ENCODE measurements around the gene DYSF.

The DYSF gene

GRCh38 chr2:71613953-71614925 lies 160.9 kb downstream of the DYSF start:
- TF ChIP-seq YY1 (IDR thresholded peaks at IDR 0.05; ENCODE audit: low read depth) (no peak), USF1 (IDR thresholded peaks at IDR 0.05) (no peak), NFIC (IDR thresholded peaks at IDR 0.05) (no peak), TCF12 (IDR thresholded peaks at IDR 0.05; ENCODE audit: low read depth) (no peak), EGR1 (IDR thresholded peaks at IDR 0.05) (no peak), RAD21 (IDR thresholded peaks at IDR 0.05; ENCODE audit: low read depth) (no peak), EP300 (IDR thresholded peaks at IDR 0.05; ENCODE audit: borderline replicate concordance) (no peak), MAX (IDR thresholded peaks at IDR 0.05) (no peak), TAF1 (IDR thresholded peaks at IDR 0.05; ENCODE audit: low read depth) (no peak), ZBTB7A (IDR thresholded peaks at IDR 0.05; ENCODE audit: low read depth) (no peak)
- TF ChIP-seq, protein P1, sequence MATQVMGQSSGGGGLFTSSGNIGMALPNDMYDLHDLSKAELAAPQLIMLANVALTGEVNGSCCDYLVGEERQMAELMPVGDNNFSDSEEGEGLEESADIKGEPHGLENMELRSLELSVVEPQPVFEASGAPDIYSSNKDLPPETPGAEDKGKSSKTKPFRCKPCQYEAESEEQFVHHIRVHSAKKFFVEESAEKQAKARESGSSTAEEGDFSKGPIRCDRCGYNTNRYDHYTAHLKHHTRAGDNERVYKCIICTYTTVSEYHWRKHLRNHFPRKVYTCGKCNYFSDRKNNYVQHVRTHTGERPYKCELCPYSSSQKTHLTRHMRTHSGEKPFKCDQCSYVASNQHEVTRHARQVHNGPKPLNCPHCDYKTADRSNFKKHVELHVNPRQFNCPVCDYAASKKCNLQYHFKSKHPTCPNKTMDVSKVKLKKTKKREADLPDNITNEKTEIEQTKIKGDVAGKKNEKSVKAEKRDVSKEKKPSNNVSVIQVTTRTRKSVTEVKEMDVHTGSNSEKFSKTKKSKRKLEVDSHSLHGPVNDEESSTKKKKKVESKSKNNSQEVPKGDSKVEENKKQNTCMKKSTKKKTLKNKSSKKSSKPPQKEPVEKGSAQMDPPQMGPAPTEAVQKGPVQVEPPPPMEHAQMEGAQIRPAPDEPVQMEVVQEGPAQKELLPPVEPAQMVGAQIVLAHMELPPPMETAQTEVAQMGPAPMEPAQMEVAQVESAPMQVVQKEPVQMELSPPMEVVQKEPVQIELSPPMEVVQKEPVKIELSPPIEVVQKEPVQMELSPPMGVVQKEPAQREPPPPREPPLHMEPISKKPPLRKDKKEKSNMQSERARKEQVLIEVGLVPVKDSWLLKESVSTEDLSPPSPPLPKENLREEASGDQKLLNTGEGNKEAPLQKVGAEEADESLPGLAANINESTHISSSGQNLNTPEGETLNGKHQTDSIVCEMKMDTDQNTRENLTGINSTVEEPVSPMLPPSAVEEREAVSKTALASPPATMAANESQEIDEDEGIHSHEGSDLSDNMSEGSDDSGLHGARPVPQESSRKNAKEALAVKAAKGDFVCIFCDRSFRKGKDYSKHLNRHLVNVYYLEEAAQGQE (IDR thresholded peaks at IDR 0.05; ENCODE audit: low read depth) = no peak

GRCh38 chr2:71614976-71615766 lies 161.8 kb downstream of the DYSF start:
- TF ChIP-seq TEAD4 (IDR thresholded peaks at IDR 0.05) = no peak
- no peak for TF ChIP-seq FOXM1 (IDR thresholded peaks at IDR 0.05; ENCODE audit: borderline replicate concordance, low read depth)
- TF ChIP-seq MAX (IDR thresholded peaks at IDR 0.05) = no peak
- TF ChIP-seq CEBPB (IDR thresholded peaks at IDR 0.05) = no peak
- no peak for TF ChIP-seq ZBTB7A (IDR thresholded peaks at IDR 0.05; ENCODE audit: low read depth)
- no peak for TF ChIP-seq CREB1 (IDR thresholded peaks at IDR 0.05; ENCODE audit: low read depth)
- no peak for TF ChIP-seq TAF1 (IDR thresholded peaks at IDR 0.05; ENCODE audit: low read depth)
- TF ChIP-seq RAD21 (IDR thresholded peaks at IDR 0.05; ENCODE audit: low read depth) = no peak
- no peak for TF ChIP-seq EP300 (IDR thresholded peaks at IDR 0.05; ENCODE audit: borderline replicate concordance)
- no peak for TF ChIP-seq YY1 (IDR thresholded peaks at IDR 0.05; ENCODE audit: low read depth)
- TF ChIP-seq EGR1 (IDR thresholded peaks at IDR 0.05) = no peak
- no peak for TF ChIP-seq TCF12 (IDR thresholded peaks at IDR 0.05; ENCODE audit: low read depth)
- TF ChIP-seq, protein P1 (IDR thresholded peaks at IDR 0.05; ENCODE audit: low read depth) = no peak
- TF ChIP-seq NFIC (IDR thresholded peaks at IDR 0.05) = no peak
- no peak for TF ChIP-seq USF1 (IDR thresholded peaks at IDR 0.05)

DNA sequence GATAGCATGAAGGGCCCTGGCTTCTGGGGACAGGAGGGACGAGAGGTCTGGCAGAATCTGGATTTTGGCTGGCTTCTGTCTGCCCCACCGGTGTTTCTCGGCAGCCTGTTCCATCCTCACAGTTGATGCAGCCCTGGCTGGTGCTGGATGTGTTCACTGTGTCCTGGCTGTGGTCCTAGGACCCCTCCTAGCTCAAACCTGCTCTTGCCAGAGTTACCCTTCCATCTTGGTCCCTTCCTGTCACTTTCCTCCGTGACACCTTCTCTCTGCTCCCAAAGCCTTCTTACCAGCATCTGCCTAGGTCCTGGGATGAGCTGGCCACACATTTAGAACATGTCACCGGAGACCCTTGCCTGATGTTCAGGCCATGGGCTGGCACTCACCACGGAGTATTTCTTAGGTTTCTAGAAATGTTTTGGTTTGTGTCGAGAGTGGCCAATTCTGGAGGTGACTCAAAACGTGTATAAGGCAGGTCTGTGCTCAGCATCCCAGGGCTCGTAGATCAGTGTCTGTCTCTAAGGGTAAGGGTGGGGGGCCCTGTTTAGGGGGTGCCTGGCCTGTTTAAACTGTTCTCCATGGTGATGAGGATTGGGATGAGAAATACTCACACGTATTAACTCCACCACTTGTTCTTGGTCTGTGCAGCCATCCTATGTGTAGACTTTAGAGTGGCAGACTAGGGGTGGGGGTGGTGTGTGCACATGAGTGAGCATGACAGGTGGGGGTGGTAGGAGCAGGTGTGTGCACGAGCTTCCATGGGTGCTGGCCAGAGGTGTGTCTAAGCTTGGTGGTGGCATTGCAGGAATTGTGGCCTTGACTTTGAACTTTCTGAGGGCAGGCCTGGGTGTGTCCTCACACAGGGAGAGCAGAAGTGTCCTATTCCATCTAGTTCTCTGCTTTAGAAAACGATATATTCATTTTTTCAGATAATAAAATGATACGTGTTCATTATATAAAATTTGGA lies 162.7 kb downstream of the DYSF start:
- TF ChIP-seq EGR1 (IDR thresholded peaks at IDR 0.05) (no peak), NFIC (IDR thresholded peaks at IDR 0.05) (no peak)

DNA sequence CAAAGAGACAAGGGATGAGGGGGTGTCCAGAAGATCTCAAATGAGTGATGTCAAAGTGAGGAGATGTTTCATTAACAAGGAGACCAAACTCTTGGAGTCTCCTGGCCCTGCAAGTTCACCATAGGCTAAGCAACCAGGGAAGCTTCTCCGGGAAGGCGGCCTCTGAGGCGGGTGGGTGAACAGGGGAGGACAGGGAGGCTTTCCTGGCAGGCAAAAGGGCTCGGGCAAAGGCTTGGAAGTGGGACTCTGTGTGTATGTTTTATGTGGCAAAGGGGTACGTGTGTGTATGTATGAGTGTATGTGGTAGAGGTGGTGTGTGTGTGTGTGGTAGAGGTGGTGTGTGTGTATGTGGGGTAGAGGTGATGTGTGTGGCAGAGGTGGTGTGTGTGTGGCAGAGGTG lies 163.9 kb downstream of the DYSF start:
- TF ChIP-seq TAF1 (IDR thresholded peaks at IDR 0.05; ENCODE audit: low read depth) = no peak
- TF ChIP-seq, protein P1 (IDR thresholded peaks at IDR 0.05; ENCODE audit: low read depth) = no peak
- TF ChIP-seq EGR1 (IDR thresholded peaks at IDR 0.05) = no peak
- no peak for TF ChIP-seq ZBTB7A (IDR thresholded peaks at IDR 0.05; ENCODE audit: low read depth)
- TF ChIP-seq YY1 (IDR thresholded peaks at IDR 0.05; ENCODE audit: low read depth) = no peak
- no peak for TF ChIP-seq RAD21 (IDR thresholded peaks at IDR 0.05; ENCODE audit: low read depth)
- TF ChIP-seq MAX (IDR thresholded peaks at IDR 0.05) = no peak
